Lower lobe of right lung (tissue), 2 donors: ENCODE measurements around the gene PRKG2. TPM values are rescaled to one million over a fixed set of nuclear protein-coding genes. Genes with fewer than 3 reads are reported as not detected.

Experiments
- ATAC-seq, 2 donors: fragments of 200-7000 bp; cut with Tn5 transposase; one replicate each; pipeline ENCODE4 v1.9.1; 2020 to 2022; ENCODE audit warnings: mild to moderate bottlenecking in 2 of 2, moderate library complexity in 2 of 2
- DNase-seq: peaks from one replicate; pipeline ENCODE4 v3.0.0-alpha.2; 2020
- H3K27ac ChIP-seq: fragments of 200-600 bp; one replicate; pipeline ENCODE4 v1.8.0; 2022
- H3K27me3 ChIP-seq: fragments of 200-600 bp; one replicate; pipeline ENCODE4 v1.8.0; 2022; ENCODE audit warnings: low read depth
- H3K36me3 ChIP-seq: fragments of 200-600 bp; one replicate; pipeline ENCODE4 v1.8.0; 2022; ENCODE audit warnings: mild to moderate bottlenecking
- H3K4me1 ChIP-seq: fragments of 200-600 bp; one replicate; pipeline ENCODE4 v1.8.0; 2022
- H3K4me3 ChIP-seq: fragments of 200-600 bp; one replicate; pipeline ENCODE4 v1.8.0; 2022; ENCODE audit warnings: mild to moderate bottlenecking
- H3K9me3 ChIP-seq: fragments of 200-600 bp; one replicate; pipeline ENCODE4 v1.8.0; 2022
- intact Hi-C: fragments of 100-400 bp; cut with DNase I; formaldehyde crosslinking; loops from one replicate; pipeline ENCODE4 v1.11.0; 2022
- total RNA-seq: library from RNA; stranded (reverse); fragmentation: NEBNext Ultra II Directional; extraction: Animal tissue kit (Norgen Biotek cat#: 25700); gene quantifications from one replicate; pipeline ENCODE4 v1.2.1, GENCODE V29; 2021
- TF ChIP-seq, protein P1 (sequence below): fragments of 200-600 bp; IDR thresholded peaks from one replicate; pipeline ENCODE4 v1.8.0; 2022; ENCODE audit warnings: antibody characterized with exemption, mild to moderate bottlenecking
- donor health status: DM: no; HTN: yes; CAD: no; lungs with severe emphysema.

PRKG2 gene
- total RNA-seq, 1 donor from 2014 or later = 6.4 TPM

DNA sequence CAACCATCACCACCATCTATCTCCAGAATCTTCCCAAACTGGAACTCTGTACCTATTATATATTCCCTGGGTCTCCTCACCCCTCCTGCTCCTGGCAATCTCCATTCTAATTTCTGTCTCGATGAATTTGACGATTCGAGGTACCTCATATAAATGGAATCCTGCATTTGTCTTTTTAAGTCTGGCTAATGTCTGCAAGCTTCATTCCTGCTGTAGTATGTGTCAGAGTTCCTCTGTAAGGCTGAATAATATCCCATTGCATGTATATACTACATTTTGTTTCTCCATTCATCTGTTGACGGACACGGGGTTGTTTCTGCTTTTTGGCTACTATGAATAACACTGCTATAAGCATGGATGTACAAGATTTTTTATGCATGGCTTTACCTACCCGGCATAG is 19.5 kb downstream of the PRKG2 start:
- intact Hi-C loops = no loop called here

GRCh38 chr4:81194286-81194685 is 20.7 kb downstream of the PRKG2 start:
- Histone ChIP-seq H3K27ac (no peak overlapping the region), H3K9me3 (no peaks in the 10 kb centered on the region), H3K4me1 (no peaks in the 10 kb centered on the region), H3K27me3 (no peaks in the 10 kb centered on the region), H3K36me3 (no peaks in the 10 kb centered on the region), H3K4me3 (no peak overlapping the region)
- intact Hi-C loops = no loop called here
- DNase-seq (no peak), ATAC-seq (no peak)
- TF ChIP-seq, protein P1, sequence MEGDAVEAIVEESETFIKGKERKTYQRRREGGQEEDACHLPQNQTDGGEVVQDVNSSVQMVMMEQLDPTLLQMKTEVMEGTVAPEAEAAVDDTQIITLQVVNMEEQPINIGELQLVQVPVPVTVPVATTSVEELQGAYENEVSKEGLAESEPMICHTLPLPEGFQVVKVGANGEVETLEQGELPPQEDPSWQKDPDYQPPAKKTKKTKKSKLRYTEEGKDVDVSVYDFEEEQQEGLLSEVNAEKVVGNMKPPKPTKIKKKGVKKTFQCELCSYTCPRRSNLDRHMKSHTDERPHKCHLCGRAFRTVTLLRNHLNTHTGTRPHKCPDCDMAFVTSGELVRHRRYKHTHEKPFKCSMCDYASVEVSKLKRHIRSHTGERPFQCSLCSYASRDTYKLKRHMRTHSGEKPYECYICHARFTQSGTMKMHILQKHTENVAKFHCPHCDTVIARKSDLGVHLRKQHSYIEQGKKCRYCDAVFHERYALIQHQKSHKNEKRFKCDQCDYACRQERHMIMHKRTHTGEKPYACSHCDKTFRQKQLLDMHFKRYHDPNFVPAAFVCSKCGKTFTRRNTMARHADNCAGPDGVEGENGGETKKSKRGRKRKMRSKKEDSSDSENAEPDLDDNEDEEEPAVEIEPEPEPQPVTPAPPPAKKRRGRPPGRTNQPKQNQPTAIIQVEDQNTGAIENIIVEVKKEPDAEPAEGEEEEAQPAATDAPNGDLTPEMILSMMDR = no peak

More for the DNA sequence above, 19.5 kb downstream of the PRKG2 start:
- DNase-seq = no peak
- TF ChIP-seq, protein P1 = no peak
- H3K27ac ChIP-seq = no peak overlapping the region
- no peaks in the 10 kb centered on the region for H3K36me3 ChIP-seq
- H3K4me1 ChIP-seq = no peaks in the 10 kb centered on the region
- ATAC-seq = no peak
- H3K4me3 ChIP-seq = no peak overlapping the region
- H3K27me3 ChIP-seq = no peaks in the 10 kb centered on the region
- no peaks in the 10 kb centered on the region for H3K9me3 ChIP-seq

DNA sequence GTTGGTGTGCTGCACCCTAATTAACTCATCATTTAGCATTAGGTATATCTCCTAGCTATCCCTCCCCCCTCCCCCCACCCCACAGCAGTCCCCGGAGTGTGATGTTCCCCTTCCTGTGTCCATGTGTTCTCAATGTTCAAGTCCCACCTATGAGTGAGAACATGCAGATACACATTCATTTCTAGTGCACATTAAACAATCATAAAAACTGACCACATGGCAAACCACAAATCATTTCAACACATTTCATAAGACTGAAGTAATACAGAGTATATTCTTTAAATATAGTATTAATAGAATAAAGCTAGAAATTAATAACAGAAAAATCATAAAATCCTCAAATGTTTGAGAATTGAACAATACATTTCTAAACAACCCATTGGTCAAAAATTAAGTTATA is 34.1 kb downstream of the PRKG2 start:
- intact Hi-C loops = no loop called here
- Histone ChIP-seq H3K27ac (no peak overlapping the region), H3K9me3 (no peaks in the 10 kb centered on the region), H3K27me3 (no peaks in the 10 kb centered on the region), H3K4me3 (no peak overlapping the region), H3K4me1 (no peaks in the 10 kb centered on the region), H3K36me3 (no peaks in the 10 kb centered on the region)
- DNase-seq = no peak
- no peak for ATAC-seq
- TF ChIP-seq, protein P1 = no peak

- ATAC-seq = no peak
- no peak overlapping the region for H3K4me3 ChIP-seq
- DNase-seq = no peak
- H3K27ac ChIP-seq = no peak overlapping the region
- H3K36me3 ChIP-seq = no peaks in the 10 kb centered on the region
- H3K27me3 ChIP-seq = no peaks in the 10 kb centered on the region
- H3K9me3 ChIP-seq = no peaks in the 10 kb centered on the region
- H3K4me1 ChIP-seq = no peaks in the 10 kb centered on the region
- TF ChIP-seq, protein P1 = no peak
- intact Hi-C loops = no loop called here
Observed at GRCh38 chr4:81179326-81179725, 35.7 kb downstream of the PRKG2 start.

DNA sequence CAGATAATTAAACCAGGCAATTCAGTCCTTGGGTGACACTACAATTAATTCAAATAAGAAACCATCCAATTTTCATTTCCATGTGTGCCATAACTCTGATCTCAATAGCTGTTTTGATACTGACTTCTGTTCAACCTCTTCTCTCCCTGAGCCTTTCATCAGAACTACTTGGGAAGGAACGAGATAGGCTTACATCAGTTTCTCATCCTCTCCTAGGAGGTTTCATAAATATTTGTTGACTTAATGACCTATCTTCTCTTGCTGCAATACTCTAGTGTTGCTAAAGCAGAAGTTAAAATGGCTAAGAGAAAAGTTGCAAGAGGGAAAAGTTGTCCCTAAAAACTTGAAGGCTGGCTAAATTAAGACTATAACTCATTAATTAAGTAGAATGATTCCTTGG is 41.8 kb downstream of the PRKG2 start:
- Histone ChIP-seq H3K4me3 (no peak overlapping the region), H3K36me3 (no peaks in the 10 kb centered on the region), H3K27me3 (no peaks in the 10 kb centered on the region), H3K27ac (no peak overlapping the region), H3K9me3 (no peaks in the 10 kb centered on the region), H3K4me1 (no peaks in the 10 kb centered on the region)
- ATAC-seq = no peak
- DNase-seq = no peak
- TF ChIP-seq, protein P1 = no peak
- intact Hi-C loops = no loop called here
